ENCODE measurements around the gene DIPK1C.

DIPK1C gene

GRCh38 chr18:74494514-74494913 lies 37.4 kb upstream of the DIPK1C start:
- Histone ChIP-seq H3K36me3 (ENCODE audit: control insufficient read depth, low read length) (peaks cover 5% of the 10 kb centered on the region; the same call in 1 of the 2 replicates), H3K27ac (ENCODE audit: low read depth, low read length) (no peak overlapping the region), H4K20me1 (ENCODE audit: control insufficient read depth, insufficient read depth, low read depth, low read length) (no peaks in the 10 kb centered on the region), H3K4me2 (ENCODE audit: low read length) (no peak overlapping the region), H3K27me3 (ENCODE audit: control insufficient read depth, low read length) (peaks cover 16% of the 10 kb centered on the region), H3K4me3 (ENCODE audit: low read length) (no peak overlapping the region), H3K79me2 (ENCODE audit: control insufficient read depth, low read length) (peaks cover 34% of the 10 kb centered on the region), H3K9me2 (replicated peaks; ENCODE audit: control insufficient read depth, low read length) (no peaks in the 10 kb centered on the region), H3K9me3 (ENCODE audit: control insufficient read depth, insufficient read depth, low read length) (no peaks in the 10 kb centered on the region), H3F3A (ENCODE audit: control insufficient read depth, insufficient read depth) (peaks cover 25% of the 10 kb centered on the region), H3K4me1 (ENCODE audit: control insufficient read depth, low read length) (peaks cover 26% of the 10 kb centered on the region)
- TF ChIP-seq CTCF (IDR thresholded peaks at IDR 0.05; ENCODE audit: low read depth, low read length, poor library complexity, severe bottlenecking) (no peak), EZH2phosphoT487 (IDR thresholded peaks at IDR 0.05; ENCODE audit: borderline replicate concordance, low read length) (no peak)

- H3K4me3 ChIP-seq (ENCODE audit: low read length), result no peak overlapping the region
- H4K20me1 ChIP-seq (ENCODE audit: control insufficient read depth, insufficient read depth, low read depth, low read length), result no peaks in the 10 kb centered on the region
- H3K36me3 ChIP-seq (ENCODE audit: control insufficient read depth, low read length), result peaks cover 5% of the 10 kb centered on the region; the same call in 1 of the 2 replicates
- peaks cover 25% of the 10 kb centered on the region for H3F3A ChIP-seq (ENCODE audit: control insufficient read depth, insufficient read depth)
- no peak overlapping the region for H3K27ac ChIP-seq (ENCODE audit: low read depth, low read length)
- H3K4me1 ChIP-seq (ENCODE audit: control insufficient read depth, low read length), result peaks cover 19% of the 10 kb centered on the region
- H3K27me3 ChIP-seq (ENCODE audit: control insufficient read depth, low read length), result peaks cover 23% of the 10 kb centered on the region
- no peaks in the 10 kb centered on the region for H3K9me2 ChIP-seq (replicated peaks; ENCODE audit: control insufficient read depth, low read length)
- H3K9me3 ChIP-seq (ENCODE audit: control insufficient read depth, insufficient read depth, low read length), result no peaks in the 10 kb centered on the region
- TF ChIP-seq CTCF (IDR thresholded peaks at IDR 0.05; ENCODE audit: low read depth, low read length, poor library complexity, severe bottlenecking) (peak; percentile 71), EZH2phosphoT487 (IDR thresholded peaks at IDR 0.05; ENCODE audit: borderline replicate concordance, low read length) (no peak)
- H3K79me2 ChIP-seq (ENCODE audit: control insufficient read depth, low read length), result peaks cover 26% of the 10 kb centered on the region
- H3K4me2 ChIP-seq (ENCODE audit: low read length), result no peak overlapping the region
Observed at GRCh38 chr18:74493689-74494088, 36.6 kb upstream of the DIPK1C start.

GRCh38 chr18:74492259-74492658 lies 35.2 kb upstream of the DIPK1C start:
- H3K4me3 ChIP-seq (ENCODE audit: low read length), result no peak overlapping the region
- no peaks in the 10 kb centered on the region for H3K9me3 ChIP-seq (ENCODE audit: control insufficient read depth, insufficient read depth, low read length)
- H3K36me3 ChIP-seq (ENCODE audit: control insufficient read depth, low read length), result no peaks in the 10 kb centered on the region; the same call in 1 of the 2 replicates
- H3K79me2 ChIP-seq (ENCODE audit: control insufficient read depth, low read length), result peaks cover 11% of the 10 kb centered on the region
- peaks cover 5% of the 10 kb centered on the region for H3K4me1 ChIP-seq (ENCODE audit: control insufficient read depth, low read length)
- no peaks in the 10 kb centered on the region for H4K20me1 ChIP-seq (ENCODE audit: control insufficient read depth, insufficient read depth, low read depth, low read length)
- peaks cover 12% of the 10 kb centered on the region for H3F3A ChIP-seq (ENCODE audit: control insufficient read depth, insufficient read depth)
- no peaks in the 10 kb centered on the region for H3K9me2 ChIP-seq (replicated peaks; ENCODE audit: control insufficient read depth, low read length)
- H3K27ac ChIP-seq (ENCODE audit: low read depth, low read length), result no peak overlapping the region
- H3K27me3 ChIP-seq (ENCODE audit: control insufficient read depth, low read length), result peaks cover 23% of the 10 kb centered on the region
- TF ChIP-seq EZH2phosphoT487 (IDR thresholded peaks at IDR 0.05; ENCODE audit: borderline replicate concordance, low read length) (no peak), CTCF (IDR thresholded peaks at IDR 0.05; ENCODE audit: low read depth, low read length, poor library complexity, severe bottlenecking) (no peak)
- H3K4me2 ChIP-seq (ENCODE audit: low read length), result no peak overlapping the region

All from DOHH2 (cell line).